Thyroid gland (tissue), 4 donors: ENCODE measurements around the gene GATC. TPM values are rescaled to one million over a fixed set of nuclear protein-coding genes. Genes with fewer than 3 reads are reported as not detected.
A peak's percentile ranks its signal among the peaks of the same experiment; 100 is the strongest.

Experiments
- DNase-seq, 2 donors: peaks; one replicate each; pipeline ENCODE4 v3.0.0-alpha.2; 2019
- H3K27ac ChIP-seq, 3 donors: fragments of 200-600 bp; sonication (generic); 1 replicate in 2 of 3; 2 replicates in 1 of 3; pipeline ENCODE4 v1.5.1; 2016 to 2019; ENCODE audit warnings: mild to moderate bottlenecking in 1 of 3, moderate library complexity in 1 of 3
- H3K27me3 ChIP-seq: fragments of 200-600 bp; sonication (generic); one replicate; pipeline ENCODE4 v1.5.1; 2019
- H3K36me3 ChIP-seq, 2 donors: fragments of 200-600 bp; sonication (generic); one replicate each; pipeline ENCODE4 v1.5.1; 2016 to 2019
- H3K4me1 ChIP-seq, 2 donors: fragments of 200-600 bp; sonication (generic); one replicate each; pipeline ENCODE4 v1.5.1; 2017 to 2019
- H3K4me3 ChIP-seq, 3 donors: fragments of 200-600 bp; sonication (generic); replicated peaks in 1 of 3; 1 replicate in 2 of 3; 2 replicates in 1 of 3; pipeline ENCODE4 v1.5.1; 2016; ENCODE audit warnings: mild to moderate bottlenecking in 1 of 3
- H3K9me3 ChIP-seq: fragments of 200-600 bp; sonication (generic); one replicate; pipeline ENCODE4 v1.5.1; 2017
- CTCF ChIP-seq, 6 experiments: fragments of 200-600 bp in 3 of 6; fragments of 450-650 bp in 3 of 6; sonication (generic) in 3 of 6; IDR thresholded peaks; one replicate each; pipeline ENCODE4 v1.5.1; 2016 to 2019; ENCODE audit warnings: antibody characterized with exemption in 6 of 6, mild to moderate bottlenecking in 2 of 6, inconsistent platforms in 1 of 6, moderate library complexity in 1 of 6
- POLR2A ChIP-seq, 2 donors: fragments of 450-650 bp; IDR thresholded peaks; one replicate each; pipeline ENCODE4 v1.6.1; 2017; ENCODE audit warnings: antibody characterized with exemption in 2 of 2, mild to moderate bottlenecking in 2 of 2, moderate library complexity in 1 of 2
- WGBS, 2 donors: methylation state at CpG; one replicate each; pipeline ENCODE4 v1.1.5; 2017; 5-methylcytosine and 5-hydroxymethylcytosine counted together
- intact Hi-C: fragments of 100-400 bp; cut with DNase I; formaldehyde crosslinking; loops from one replicate; pipeline ENCODE4 v1.15.1; 2023
- total RNA-seq, 4 donors: library from RNA; depleted of rRNA; stranded (reverse); fragments of >200 nt; gene quantifications; one replicate each; pipeline ENCODE4 v1.2.3, GENCODE V29; 2016

GATC gene
- total RNA-seq, 4 donors from 2014 or later = 32.4 to 38.4 (median 36.6) TPM

- Histone ChIP-seq H3K36me3 (peaks cover 43 to 45% of the 10 kb centered on the region in 2 donors), H3K4me1 (peaks cover 11 to 12% of the 10 kb centered on the region in 2 donors), H3K27me3 (no peaks in the 10 kb centered on the region), H3K9me3 (no peaks in the 10 kb centered on the region), H3K4me3 (no peak overlapping the region), H3K27ac (no peak overlapping the region)
- TF ChIP-seq CTCF (IDR thresholded peaks at IDR 0.05) (no peak), POLR2A (IDR thresholded peaks at IDR 0.05) (no peak)
- DNase-seq = no peak
- intact Hi-C loops = no loop called here
- WGBS, 2 donors = 56 to 60% methylated on average over 5 of the region's 5 CpGs
These were observed 19.5 kb downstream of the GATC start for GRCh38 chr12:120465756-120466155.

GRCh38 chr12:120466560-120467315 lies 20.5 kb downstream of the GATC start:
- H3K4me1 ChIP-seq = peaks cover 11 to 12% of the 10 kb centered on the region in 2 donors
- peaks cover 36 to 37% of the 10 kb centered on the region in 2 donors for H3K36me3 ChIP-seq
- WGBS, 2 donors = 74 to 77% methylated on average over 8 of the region's 8 CpGs
- H3K4me3 ChIP-seq = no peak overlapping the region
- TF ChIP-seq POLR2A (IDR thresholded peaks at IDR 0.05) (no peak), CTCF (IDR thresholded peaks at IDR 0.05) (peak in 3 of 6 experiments; percentile 23 to 46 (median 25))
- no peaks in the 10 kb centered on the region for H3K9me3 ChIP-seq
- DNase-seq = peak; percentile 20
- H3K27ac ChIP-seq = no peak overlapping the region
- intact Hi-C loops = no loop called here
- H3K27me3 ChIP-seq = no peaks in the 10 kb centered on the region

GRCh38 chr12:120467439-120467838 lies 21.2 kb downstream of the GATC start:
- DNase-seq = no peak
- WGBS, 2 donors = 93 to 95% methylated on average over 6 of the region's 6 CpGs
- Histone ChIP-seq H3K27ac (no peak overlapping the region), H3K27me3 (no peaks in the 10 kb centered on the region), H3K9me3 (no peaks in the 10 kb centered on the region), H3K4me1 (peaks cover 11 to 12% of the 10 kb centered on the region in 2 donors), H3K36me3 (peaks cover 30% of the 10 kb centered on the region in 2 donors), H3K4me3 (no peak overlapping the region)
- no peak for TF ChIP-seq POLR2A (IDR thresholded peaks at IDR 0.05)
- intact Hi-C loops = no loop called here

GRCh38 chr12:120468325-120468820 lies 22.1 kb downstream of the GATC start:
- Histone ChIP-seq H3K27ac (peak overlapping the region; percentile 80 to 88 (median 86)), H3K27me3 (no peaks in the 10 kb centered on the region), H3K4me1 (peaks cover 11 to 12% of the 10 kb centered on the region in 2 donors), H3K9me3 (no peaks in the 10 kb centered on the region), H3K36me3 (peaks cover 20 to 21% of the 10 kb centered on the region in 2 donors), H3K4me3 (peak overlapping the region; percentile 6 to 91 (median 87))
- intact Hi-C loops = no loop called here
- no peak for TF ChIP-seq POLR2A (IDR thresholded peaks at IDR 0.05)
- no peak for TF ChIP-seq CTCF (IDR thresholded peaks at IDR 0.05)
- 2% methylated on average over 19 to 23 of the region's 23 CpGs for WGBS, 2 donors
- peak; percentile 41 to 50 for DNase-seq

- intact Hi-C loops = no loop called here
- WGBS, 2 donors = 1 to 2% methylated on average over 18 to 34 of the region's 57 CpGs
- Histone ChIP-seq H3K4me3 (peak overlapping the region; percentile 63 to 91 (median 87)), H3K36me3 (peaks cover 15% of the 10 kb centered on the region in 2 donors), H3K4me1 (peaks cover 11 to 12% of the 10 kb centered on the region in 2 donors), H3K27me3 (no peaks in the 10 kb centered on the region), H3K27ac (peak overlapping the region; percentile 80 to 88 (median 86)), H3K9me3 (no peaks in the 10 kb centered on the region)
- TF ChIP-seq POLR2A (IDR thresholded peaks at IDR 0.05) = no peak
- no peak for TF ChIP-seq CTCF (IDR thresholded peaks at IDR 0.05)
- DNase-seq = peak; percentile 28 to 38
These were observed 22.7 kb downstream of the GATC start for GRCh38 chr12:120468821-120469449.
